NT2/D1 (cell line): ENCODE measurements around the gene NACC2.

ENCODE experiments used
- SUZ12 ChIP-seq: IDR thresholded peaks from 2 replicates; pipeline ENCODE4 v1.6.1; 2011; ENCODE audit not compliant: insufficient read length, insufficient read depth; ENCODE audit errors: extremely low read depth
- YY1 ChIP-seq: IDR thresholded peaks from 2 replicates; pipeline ENCODE4 v1.6.1; 2011; ENCODE audit not compliant: insufficient read length, insufficient read depth
- ZNF274 ChIP-seq: IDR thresholded peaks from 2 replicates; pipeline ENCODE4 v1.6.1; 2011; ENCODE audit warnings: mild to moderate bottlenecking, low read depth, low read length

GRCh38 chr9:136080716-136081112 lies 14.4 kb downstream of the NACC2 start:
- TF ChIP-seq YY1 (no peak), SUZ12 (no peak), ZNF274 (no peak)
